ENCODE results near the gene TCEAL4. TPM values are rescaled to one million over a fixed set of nuclear protein-coding genes. Genes with fewer than 3 reads are reported as not detected.

The TCEAL4 gene
- total RNA-seq, 1 experiment from 2014 or later, result 29.8 TPM

- Histone ChIP-seq H2AFZ (ENCODE audit: low read length) (no peak overlapping the region), H3F3A (ENCODE audit: low read length, unreplicated experiment) (no peaks in the 10 kb centered on the region), H3K36me3 (ENCODE audit: low read depth, low read length) (no peaks in the 10 kb centered on the region), H3K9me2 (replicated peaks; ENCODE audit: low read length) (no peaks in the 10 kb centered on the region), H3K79me2 (ENCODE audit: low read length) (no peaks in the 10 kb centered on the region), H3K4me3 (ENCODE audit: low read length) (no peak overlapping the region), H3K9me3 (ENCODE audit: low read length) (no peaks in the 10 kb centered on the region), H3K27me3 (ENCODE audit: low read length) (no peaks in the 10 kb centered on the region), H3K4me1 (ENCODE audit: insufficient read depth, low read length) (no peaks in the 10 kb centered on the region), H3K27ac (ENCODE audit: low read length) (no peak overlapping the region), H4K20me1 (ENCODE audit: low read length) (no peaks in the 10 kb centered on the region), H3K9ac (ENCODE audit: low read length) (no peak overlapping the region), H3K4me2 (ENCODE audit: low read length) (no peak overlapping the region)
- ATAC-seq, result no peak
- POLR2A ChIA-PET (ENCODE audit: unreplicated experiment), result no interaction called here
- TF ChIP-seq CTCF (conservative IDR thresholded peaks at IDR 0.05; ENCODE audit: low read depth, low read length) (no peak), EZH2phosphoT487 (IDR thresholded peaks at IDR 0.05; ENCODE audit: borderline replicate concordance, low read length) (no peak), EZH2 (IDR thresholded peaks at IDR 0.05; ENCODE audit: low read length, unreplicated experiment) (no peak)
- intact Hi-C loops (cut with micrococcal nuclease), result no loop called here
- no peak for DNase-seq
- BruUV-seq (replicated peaks), result no TSS peak
- CTCF ChIA-PET, result no interaction called here
Observed at GRCh38 chrX:103571726-103572125, 13.6 kb upstream of the TCEAL4 start.

GRCh38 chrX:103573202-103573601 lies 12.1 kb upstream of the TCEAL4 start:
- Histone ChIP-seq H3K4me3 (ENCODE audit: low read length) (no peak overlapping the region), H3K9me3 (ENCODE audit: low read length) (no peaks in the 10 kb centered on the region), H3K27me3 (ENCODE audit: low read length) (no peaks in the 10 kb centered on the region), H3K9me2 (replicated peaks; ENCODE audit: low read length) (no peaks in the 10 kb centered on the region), H3K4me1 (ENCODE audit: insufficient read depth, low read length) (no peaks in the 10 kb centered on the region), H3K4me2 (ENCODE audit: low read length) (no peak overlapping the region), H3F3A (ENCODE audit: low read length, unreplicated experiment) (no peaks in the 10 kb centered on the region), H2AFZ (ENCODE audit: low read length) (no peak overlapping the region), H3K36me3 (ENCODE audit: low read depth, low read length) (no peaks in the 10 kb centered on the region), H3K27ac (ENCODE audit: low read length) (no peak overlapping the region), H3K79me2 (ENCODE audit: low read length) (no peaks in the 10 kb centered on the region), H4K20me1 (ENCODE audit: low read length) (no peaks in the 10 kb centered on the region), H3K9ac (ENCODE audit: low read length) (no peak overlapping the region)
- DNase-seq, result no peak
- ChIA-PET CTCF (no interaction called here), POLR2A (ENCODE audit: unreplicated experiment) (no interaction called here)
- no TSS peak for BruUV-seq (replicated peaks)
- intact Hi-C loops (cut with micrococcal nuclease), result no loop called here
- no peak for ATAC-seq
- TF ChIP-seq EZH2 (IDR thresholded peaks at IDR 0.05; ENCODE audit: low read length, unreplicated experiment) (no peak), EZH2phosphoT487 (IDR thresholded peaks at IDR 0.05; ENCODE audit: borderline replicate concordance, low read length) (no peak), CTCF (conservative IDR thresholded peaks at IDR 0.05; ENCODE audit: low read depth, low read length) (no peak)

- peak; percentile 30; the same call in 1 of the 2 replicates for ATAC-seq
- peak; percentile 11 for DNase-seq
- ChIA-PET CTCF (no interaction called here), POLR2A (ENCODE audit: unreplicated experiment) (no interaction called here)
- H3K4me3 ChIP-seq (ENCODE audit: low read length), result peak overlapping the region; percentile 98
- peaks cover 27% of the 10 kb centered on the region for H3K79me2 ChIP-seq (ENCODE audit: low read length)
- intact Hi-C loops (cut with micrococcal nuclease), result no loop called here
- H3K9me2 ChIP-seq (replicated peaks; ENCODE audit: low read length), result no peaks in the 10 kb centered on the region
- no peak overlapping the region for H3K27ac ChIP-seq (ENCODE audit: low read length)
- H3K4me2 ChIP-seq (ENCODE audit: low read length), result peak overlapping the region; percentile 90
- H3K27me3 ChIP-seq (ENCODE audit: low read length), result no peaks in the 10 kb centered on the region
- H3F3A ChIP-seq (ENCODE audit: low read length, unreplicated experiment), result no peaks in the 10 kb centered on the region
- no peak for TF ChIP-seq EZH2 (IDR thresholded peaks at IDR 0.05; ENCODE audit: low read length, unreplicated experiment)
- no peak for TF ChIP-seq EZH2phosphoT487 (IDR thresholded peaks at IDR 0.05; ENCODE audit: borderline replicate concordance, low read length)
- TF ChIP-seq CTCF (conservative IDR thresholded peaks at IDR 0.05; ENCODE audit: low read depth, low read length), result no peak
- peak overlapping the region; percentile 96 for H2AFZ ChIP-seq (ENCODE audit: low read length)
- peak overlapping the region; percentile 92; the same call in 1 of the 2 replicates for H3K9ac ChIP-seq (ENCODE audit: low read length)
- no peaks in the 10 kb centered on the region for H4K20me1 ChIP-seq (ENCODE audit: low read length)
- peaks cover 6% of the 10 kb centered on the region; the same call in 1 of the 2 replicates for H3K4me1 ChIP-seq (ENCODE audit: insufficient read depth, low read length)
- H3K9me3 ChIP-seq (ENCODE audit: low read length), result no peaks in the 10 kb centered on the region
- H3K36me3 ChIP-seq (ENCODE audit: low read depth, low read length), result no peaks in the 10 kb centered on the region
- no TSS peak for BruUV-seq (replicated peaks)
Observed at GRCh38 chrX:103584596-103584995, 719 bp upstream of the TCEAL4 start.

Measured in PC-3 (cell line).